ENCODE results near the gene RRP9. TPM values are rescaled to one million over a fixed set of nuclear protein-coding genes. Genes with fewer than 3 reads are reported as not detected.
"Not testable (repeated sequence)": the region's sequence is repeated elsewhere in the genome, so short reads cannot be mapped to it uniquely, and the experiment has no call there.

RRP9 gene
- total RNA-seq, 1 experiment from 2014 or later, result 43.2 TPM

- DNase-seq (ENCODE audit: low read depth), result no peak
These were observed 849 bp downstream of the RRP9 start for GRCh38 chr3:51940648-51941462.

GRCh38 chr3:51938780-51939425, 2.8 kb downstream of the RRP9 start:
- no peak for DNase-seq (ENCODE audit: low read depth)

DNA sequence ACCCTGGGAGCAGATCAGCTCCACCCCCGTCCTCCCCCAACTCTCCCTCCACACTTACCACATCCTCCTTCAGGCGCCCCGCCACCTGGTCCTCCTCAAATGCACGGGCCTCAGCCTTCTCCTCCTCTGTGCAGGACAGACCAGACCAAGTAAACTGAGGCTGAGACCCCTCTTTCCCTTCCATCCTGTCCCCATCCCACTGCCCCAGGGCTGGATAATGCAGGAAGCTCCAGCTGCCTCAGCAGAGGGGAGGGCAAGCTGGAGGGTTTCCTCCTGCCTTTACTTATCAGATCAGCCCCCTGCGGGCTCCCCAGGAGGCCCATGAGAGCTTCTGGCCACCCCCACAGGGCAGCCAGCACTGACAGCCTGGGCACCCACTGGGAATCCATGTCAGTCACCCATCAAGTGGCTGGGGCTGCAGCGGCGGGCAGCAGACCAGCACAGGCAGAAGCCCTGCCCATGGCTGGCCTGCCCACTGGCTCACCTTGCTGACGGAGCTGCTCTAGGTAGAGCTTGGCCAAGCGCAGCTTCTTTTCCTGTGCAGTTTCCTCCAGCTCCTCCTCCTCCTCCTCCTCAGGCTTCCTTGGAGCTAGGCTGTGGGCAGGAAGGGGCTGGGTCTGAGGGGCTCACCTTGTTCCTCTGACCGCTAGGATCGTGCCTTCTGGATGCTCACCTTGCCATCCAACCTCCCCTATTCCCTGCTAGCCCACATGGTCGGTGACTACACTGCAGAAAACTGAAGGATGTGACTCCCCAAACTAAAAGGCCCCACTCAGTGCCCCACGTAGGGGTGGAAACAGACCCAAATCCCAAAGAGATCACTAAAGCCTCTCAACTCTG, 3.9 kb downstream of the RRP9 start:
- DNase-seq (ENCODE audit: low read depth), result no peak

DNA sequence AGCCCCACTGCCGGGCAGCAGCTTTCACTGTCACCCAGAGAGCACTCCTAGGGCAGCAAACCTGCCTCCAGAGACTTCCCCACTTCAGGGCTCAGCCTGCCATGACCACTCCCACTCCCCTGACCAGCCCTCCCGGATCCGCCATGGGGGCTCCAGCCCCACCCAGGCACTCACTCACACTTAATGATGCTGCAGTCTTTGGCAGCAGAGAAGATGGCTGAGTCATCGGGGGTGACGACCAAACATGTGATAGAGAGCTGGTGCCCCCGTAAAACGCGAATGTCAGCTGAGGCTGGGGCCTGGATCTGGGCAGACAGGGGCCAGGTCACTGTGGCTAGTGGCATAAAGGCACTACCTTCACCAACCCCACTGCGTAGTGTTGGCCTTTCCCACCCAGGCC, 4.7 kb downstream of the RRP9 start:
- no peak for DNase-seq (ENCODE audit: low read depth)

DNA sequence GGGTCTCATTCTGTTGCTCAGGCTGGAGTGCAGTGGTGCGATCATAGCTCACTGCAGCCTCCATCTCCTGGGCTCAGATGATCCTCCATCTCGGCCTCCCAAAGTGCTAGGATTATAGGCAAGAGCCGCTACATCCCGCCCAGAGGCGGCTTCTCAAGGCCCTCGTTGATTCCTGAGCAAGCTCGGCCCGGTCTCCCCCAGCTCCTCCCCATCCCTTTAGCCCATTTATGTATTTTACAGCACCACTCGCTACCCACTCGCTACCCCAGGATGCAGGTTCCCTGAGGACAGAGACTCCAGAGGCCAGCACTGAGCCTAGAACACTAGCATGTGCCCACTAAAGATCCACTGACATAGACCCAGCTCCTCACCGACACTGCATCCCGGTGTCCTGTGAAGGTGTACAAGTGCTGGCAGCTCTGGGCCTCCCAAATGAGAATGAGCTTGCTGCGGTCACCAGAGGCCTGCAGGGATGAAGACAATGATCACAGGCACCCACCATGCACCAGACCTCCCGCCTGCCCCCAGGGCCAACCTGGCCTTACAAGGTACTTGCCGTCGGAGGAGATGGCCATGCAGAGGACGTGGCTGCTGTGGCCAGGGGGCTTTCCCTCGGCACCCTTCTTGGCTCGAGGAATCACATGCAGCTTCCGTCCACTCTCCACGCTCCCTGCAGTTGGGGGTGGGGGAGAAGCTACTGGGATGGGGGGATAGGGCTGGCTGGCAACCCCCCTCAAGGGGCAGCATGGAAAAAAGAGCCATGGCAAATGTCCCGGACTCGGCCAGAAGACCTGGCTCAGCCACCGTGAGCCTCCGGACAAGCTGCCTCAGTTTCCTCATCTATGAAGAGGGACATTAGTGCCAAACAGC, 5.6 kb downstream of the RRP9 start:
- DNase-seq (ENCODE audit: low read depth), result no peak

- DNase-seq (ENCODE audit: low read depth), result no peak
These were observed 6.5 kb downstream of the RRP9 start for GRCh38 chr3:51934991-51935885.

DNA sequence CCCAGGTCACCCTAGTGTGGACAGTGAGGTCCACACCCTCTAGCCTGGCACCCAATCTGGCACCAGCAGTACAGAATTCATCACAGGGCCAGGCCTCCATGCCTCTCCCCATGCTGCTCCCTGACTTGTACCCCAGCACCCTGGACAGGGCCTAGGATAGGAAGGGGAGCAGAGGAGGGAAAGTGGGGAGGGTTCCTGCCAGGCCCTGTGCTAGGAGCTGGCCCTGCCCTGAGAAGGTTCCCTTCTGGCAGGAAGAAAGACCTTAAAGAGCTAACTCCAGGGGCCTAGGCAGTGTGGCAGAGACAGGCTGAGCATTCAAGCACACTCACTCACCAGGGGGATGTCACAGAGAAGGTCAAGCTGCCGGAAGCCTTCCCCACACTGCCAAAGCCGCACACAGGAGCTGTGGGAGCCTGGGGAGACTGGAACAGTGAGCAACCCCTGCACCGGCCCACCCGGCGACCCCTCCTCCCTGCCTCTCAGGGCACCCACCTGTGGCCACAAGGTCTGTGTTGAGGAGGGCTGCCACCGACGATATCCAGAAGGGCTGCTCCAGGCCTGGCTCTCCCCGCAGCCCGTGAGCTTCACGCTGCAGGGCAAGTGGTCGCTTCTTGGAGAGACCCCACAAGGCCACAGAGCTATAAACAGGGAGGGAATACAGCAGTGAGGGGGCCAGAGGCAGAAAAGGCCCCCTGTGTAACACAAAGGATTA, 7.4 kb downstream of the RRP9 start:
- no peak for DNase-seq (ENCODE audit: low read depth)

DNA sequence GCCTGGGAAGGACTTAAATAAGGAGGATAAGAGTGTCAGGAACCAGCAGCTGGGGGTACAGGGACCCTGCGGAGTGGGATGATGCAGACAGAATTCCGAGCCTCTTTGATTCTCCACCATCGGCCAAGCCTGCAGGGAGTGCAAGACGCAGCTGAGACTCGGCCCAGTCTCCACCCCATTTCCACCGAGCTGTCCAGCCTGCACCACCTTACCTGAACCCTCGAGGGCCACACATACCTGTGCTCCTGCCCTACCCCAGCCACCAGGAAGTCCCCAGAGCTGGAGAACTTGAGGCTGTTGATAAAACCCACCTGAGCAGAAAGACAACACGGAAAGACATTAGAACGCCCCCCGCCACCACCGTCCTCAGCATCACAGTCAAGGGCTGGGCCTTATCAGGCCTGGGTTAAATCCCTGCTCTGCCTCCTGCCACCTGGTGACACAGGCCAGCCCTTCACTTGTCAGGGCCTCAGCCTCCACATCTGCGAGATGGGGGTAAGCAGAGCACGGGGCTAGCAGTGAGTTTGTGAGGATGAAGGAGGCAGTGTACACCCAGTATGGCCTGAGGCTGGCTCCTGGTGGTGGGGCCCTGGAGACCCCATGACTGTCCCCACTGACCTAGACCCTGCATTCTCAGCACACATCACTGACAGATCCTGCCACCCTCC, 8.1 kb downstream of the RRP9 start:
- DNase-seq (ENCODE audit: low read depth), result no peak

DNA sequence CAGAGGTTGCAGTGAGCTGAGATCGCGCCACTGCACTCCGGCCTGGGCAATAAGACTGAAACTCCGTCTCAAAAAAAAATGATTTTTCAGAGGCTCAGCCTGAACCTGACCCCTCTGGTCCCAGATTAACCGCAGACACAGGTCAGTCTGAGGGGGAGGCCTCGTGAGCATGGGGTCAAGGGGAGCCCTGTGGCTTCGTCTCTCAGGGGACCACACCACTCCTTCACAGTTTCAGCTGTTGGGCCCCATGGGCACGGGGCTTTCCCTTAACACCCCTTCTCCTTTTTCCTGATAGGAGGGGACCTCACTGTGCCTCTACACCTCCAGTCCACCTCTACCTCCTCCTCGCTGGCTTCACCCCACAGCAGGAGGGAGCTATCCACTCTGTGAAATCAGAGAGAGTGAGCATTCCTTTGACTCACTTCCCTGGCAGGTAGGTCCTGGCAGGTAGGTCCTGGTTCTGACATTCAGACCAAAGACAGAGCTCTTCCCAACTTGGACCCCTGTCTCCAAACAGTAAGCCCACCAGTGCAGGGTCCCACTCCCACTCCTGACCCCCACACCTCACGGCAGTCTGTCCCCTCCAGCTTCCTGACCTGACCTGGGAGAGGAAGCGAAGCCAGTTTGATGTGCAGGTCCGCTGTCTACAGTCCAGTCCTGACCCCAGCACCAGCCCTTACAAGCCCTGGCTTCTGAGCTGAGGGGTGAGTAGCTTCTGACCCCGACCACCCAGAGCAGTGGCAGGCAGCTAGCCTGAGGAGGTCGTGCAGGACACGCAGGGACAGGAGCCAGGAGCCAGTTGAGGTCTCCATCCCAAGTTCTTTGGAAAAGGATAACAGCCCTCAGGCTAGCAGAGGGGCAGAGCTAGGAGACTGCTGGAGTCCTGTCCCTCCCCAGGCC, 9.0 kb downstream of the RRP9 start:
- no peak for DNase-seq (ENCODE audit: low read depth)

DNA sequence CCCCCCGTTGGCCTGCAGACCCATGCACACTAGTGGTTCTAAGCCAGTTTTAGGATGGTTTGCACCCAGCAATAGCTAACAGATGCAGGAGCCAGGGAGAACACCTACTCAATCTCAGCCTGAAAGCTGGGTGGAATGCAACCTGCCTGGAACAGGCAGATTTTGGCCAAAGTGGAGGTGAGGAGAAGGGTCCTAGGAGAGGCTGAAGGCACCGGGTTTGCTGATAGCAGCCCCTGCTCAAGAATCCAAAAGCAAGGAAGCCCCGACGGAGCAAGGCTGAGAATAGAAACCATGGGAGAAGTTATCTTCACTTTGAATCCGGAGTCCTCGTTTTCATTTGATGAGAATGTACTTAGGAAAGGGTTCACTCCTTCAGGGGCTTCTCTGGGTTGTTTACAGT, 9.9 kb downstream of the RRP9 start:
- no peak for DNase-seq (ENCODE audit: low read depth)

- no peak for DNase-seq (ENCODE audit: low read depth)
These were observed 11.3 kb downstream of the RRP9 start for GRCh38 chr3:51930439-51930838.

- DNase-seq (ENCODE audit: low read depth), result no peak
These were observed 12.2 kb downstream of the RRP9 start for GRCh38 chr3:51929420-51930003.

GRCh38 chr3:51928981-51929380, 12.7 kb downstream of the RRP9 start:
- DNase-seq (ENCODE audit: low read depth), result not testable (repeated sequence)

DNA sequence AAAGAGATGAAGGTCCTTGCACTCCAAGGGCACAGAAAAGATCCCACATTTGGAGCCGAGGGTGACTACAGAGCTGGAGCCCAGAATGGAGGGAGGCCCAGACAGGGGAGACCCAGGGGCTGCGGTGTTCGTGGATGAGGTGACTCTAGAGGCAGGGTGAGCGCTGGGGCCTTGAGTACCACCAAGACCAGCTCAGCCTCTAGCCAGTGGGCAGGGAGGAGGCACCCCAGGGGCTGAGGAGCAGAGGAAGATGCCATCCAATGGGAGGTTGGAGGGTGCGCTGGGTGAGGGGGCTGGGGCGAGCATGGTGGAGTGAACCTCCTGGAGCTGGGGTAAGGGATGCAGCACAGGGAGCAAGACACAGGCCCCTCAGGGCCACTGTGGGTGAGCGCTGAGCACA, 13.3 kb downstream of the RRP9 start:
- DNase-seq (ENCODE audit: low read depth), result no peak

DNA sequence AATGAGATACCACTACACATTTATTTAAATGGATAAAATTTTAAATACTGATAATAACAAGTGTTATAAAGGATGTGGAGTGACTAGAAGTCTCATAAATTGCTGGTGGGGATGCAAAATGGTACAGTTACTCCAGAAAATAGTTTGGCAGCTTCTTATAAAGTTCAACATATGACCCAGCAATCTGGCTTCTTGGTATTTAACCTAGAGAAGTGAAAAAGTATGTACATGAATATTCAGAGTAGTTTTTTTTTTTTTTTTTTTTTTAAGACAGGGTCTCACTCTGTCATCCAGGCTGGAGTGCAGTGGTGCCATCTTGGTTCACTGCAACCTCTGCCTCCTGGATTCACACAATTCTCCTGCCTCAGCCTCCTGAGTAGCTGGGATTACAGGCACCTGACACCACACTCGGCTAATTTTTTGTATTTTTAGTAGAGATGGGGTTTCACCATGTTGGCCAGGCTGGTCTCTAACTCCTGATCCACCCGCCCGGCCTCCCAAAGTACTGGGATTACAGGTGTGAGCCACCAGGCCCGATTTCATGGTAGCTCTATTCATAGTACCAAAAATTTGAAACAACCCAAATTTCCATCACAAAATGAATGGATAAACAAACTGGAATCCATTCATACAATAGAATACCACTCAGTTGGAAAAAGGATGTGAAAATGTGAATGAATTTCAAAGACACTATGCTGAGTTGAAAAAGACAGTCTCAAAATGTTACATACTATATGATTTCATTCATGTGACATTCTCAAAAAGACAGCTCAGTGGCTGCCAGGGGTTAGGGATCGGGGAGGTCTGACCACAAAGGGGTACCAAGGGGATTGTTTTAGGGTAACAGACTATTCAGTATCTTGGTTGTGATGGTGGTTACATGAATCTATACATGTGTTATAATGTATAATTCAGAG, 14.4 kb downstream of the RRP9 start:
- DNase-seq (ENCODE audit: low read depth), result no peak

DNA sequence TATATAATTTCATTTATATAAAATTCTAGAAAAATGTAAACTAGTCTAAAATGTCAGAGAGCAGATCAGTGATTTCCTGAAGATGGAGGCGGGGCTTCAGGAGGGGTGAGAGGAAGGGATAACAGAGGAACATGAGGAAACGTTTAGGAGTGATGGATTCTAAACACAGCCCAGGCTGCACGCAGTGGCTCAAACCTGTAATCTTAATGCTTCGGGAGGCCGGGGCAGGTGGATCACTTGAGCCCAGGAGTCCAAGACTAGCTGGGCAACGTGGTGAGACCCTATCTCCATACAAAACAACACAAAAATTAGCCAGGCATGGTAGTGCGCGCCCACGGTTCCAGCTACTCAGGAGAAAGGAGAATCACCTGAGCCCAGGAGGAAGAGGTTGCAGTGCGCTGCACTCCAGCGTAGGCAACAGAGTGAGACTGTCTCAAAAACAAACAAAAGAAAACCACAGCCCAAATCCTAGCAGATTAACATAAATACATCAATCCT, 20.6 kb downstream of the RRP9 start:
- DNase-seq (ENCODE audit: low read depth), result no peak

Data from LHCN-M2 (cell line).